Activated CD4-positive, alpha-beta memory T cell treated with anti-CD3 and anti-CD28 coated beads, Interleukin-2, amount 10 ng/mL, durations not matched to agents 7 days and 5 days (primary cell): ENCODE data around the gene ATL3. TPM values are rescaled to one million over a fixed set of nuclear protein-coding genes. Genes with fewer than 3 reads are reported as not detected.
"Not testable (repeated sequence)": the region's sequence is repeated elsewhere in the genome, so short reads cannot be mapped to it uniquely, and the experiment has no call there.

Experiments used
- CTCF ChIA-PET: fragments of 350-600 bp; sonication (Branson Sonifier 250); formaldehyde crosslinking; loops from one replicate; lab custom pipeline; 2021; ENCODE audit warnings: antibody characterized with exemption, inconsistent platforms; lab: Charles Lee
- POLR2A ChIA-PET: fragments of 350-600 bp; sonication (Branson Sonifier 250); formaldehyde crosslinking; loops from one replicate; lab custom pipeline; 2021; ENCODE audit warnings: antibody characterized with exemption; lab: Charles Lee
- DNase-seq: peaks from one replicate; pipeline ENCODE4 v3.0.0-alpha.2; 2020
- H3K27ac Mint-ChIP-seq: one replicate; pipeline ENCODE4 v1.8.0; 2021; ENCODE audit warnings: mild to moderate bottlenecking, mixed read lengths
- H3K27me3 Mint-ChIP-seq: one replicate; pipeline ENCODE4 v1.8.0; 2021; ENCODE audit warnings: mixed read lengths
- H3K36me3 Mint-ChIP-seq: one replicate; pipeline ENCODE4 v1.8.0; 2021; ENCODE audit warnings: low read depth, mixed read lengths
- H3K4me1 Mint-ChIP-seq: one replicate; pipeline ENCODE4 v1.8.0; 2021; ENCODE audit warnings: mixed read lengths
- H3K4me3 Mint-ChIP-seq: one replicate; pipeline ENCODE4 v1.8.0; 2021; ENCODE audit warnings: mild to moderate bottlenecking, mixed read lengths
- H3K9me3 Mint-ChIP-seq: one replicate; pipeline ENCODE4 v1.8.0; 2021; ENCODE audit warnings: mixed read lengths
- total RNA-seq, 2 experiments: library from RNA; stranded (reverse); gene quantifications; one replicate each; pipeline ENCODE4 v1.2.3, GENCODE V29; 2021

Gene ATL3
- total RNA-seq, 2 experiments from 2014 or later: 33.0 to 33.2 TPM

- H3K9me3 Mint-ChIP-seq: no peaks in the 10 kb centered on the region
- POLR2A ChIA-PET: interaction anchor here (1.0 kb wide), 1 partner anchor 10 kb away, joined by 3 read pairs; no protein-coding TSS in a partner anchor
- no peak for DNase-seq
- peaks cover 48% of the 10 kb centered on the region for H3K36me3 Mint-ChIP-seq
- CTCF ChIA-PET: interaction anchor here (0.7 to 6.1 kb wide), 16 partner anchors 10 to 306 kb away, joined by 3 to 101 read pairs (median 5); partner anchors contain the start of genes ATL3, PLAAT4 and RTN3
- peaks cover 9% of the 10 kb centered on the region for H3K4me1 Mint-ChIP-seq
- H3K4me3 Mint-ChIP-seq: no peak overlapping the region
- H3K27me3 Mint-ChIP-seq: no peaks in the 10 kb centered on the region
- H3K27ac Mint-ChIP-seq: no peak overlapping the region
These were observed 31.9 kb downstream of the ATL3 start for GRCh38 chr11:63639199-63639832.

GRCh38 chr11:63638436-63638835 lies 32.7 kb downstream of the ATL3 start:
- ChIA-PET POLR2A (interaction anchor here (1.0 to 1.6 kb wide), 2 partner anchors 9 to 159 kb away, joined by 3 to 4 read pairs; no protein-coding TSS in a partner anchor), CTCF (interaction anchor here (0.7 to 6.1 kb wide), 19 partner anchors 9 to 307 kb away, joined by 3 to 101 read pairs (median 4); partner anchors contain the start of genes ATL3, PLAAT4 and RTN3)
- H3K4me1 Mint-ChIP-seq, H3K27ac Mint-ChIP-seq, H3K27me3 Mint-ChIP-seq, H3K9me3 Mint-ChIP-seq, H3K4me3 Mint-ChIP-seq, DNase-seq: not testable (repeated sequence)
- peaks cover 43% of the 10 kb centered on the region for H3K36me3 Mint-ChIP-seq

- no peak overlapping the region for H3K27ac Mint-ChIP-seq
- no peaks in the 10 kb centered on the region for H3K27me3 Mint-ChIP-seq
- ChIA-PET POLR2A (interaction anchor here (0.7 to 1.2 kb wide), 3 partner anchors 46 to 157 kb away, joined by 3 to 8 read pairs (median 3); partner anchors contain the start of genes PLAAT4 and RTN3), CTCF (interaction anchor here (0.7 to 6.1 kb wide), 7 partner anchors 8 to 157 kb away, joined by 3 to 101 read pairs (median 3); partner anchors contain the start of gene PLAAT4)
- H3K4me1 Mint-ChIP-seq: peaks cover 17% of the 10 kb centered on the region
- H3K4me3 Mint-ChIP-seq: no peak overlapping the region
- peak; percentile 72 for DNase-seq
- H3K9me3 Mint-ChIP-seq: no peaks in the 10 kb centered on the region
- peaks cover 40% of the 10 kb centered on the region for H3K36me3 Mint-ChIP-seq
These were observed 35.3 kb downstream of the ATL3 start for GRCh38 chr11:63635762-63636465.

GRCh38 chr11:63629426-63629825 lies 41.8 kb downstream of the ATL3 start:
- Mint-ChIP-seq H3K4me3 (no peak overlapping the region), H3K36me3 (peaks cover 42% of the 10 kb centered on the region), H3K27ac (no peak overlapping the region), H3K4me1 (peaks cover 14% of the 10 kb centered on the region), H3K9me3 (no peaks in the 10 kb centered on the region), H3K27me3 (no peaks in the 10 kb centered on the region)
- POLR2A ChIA-PET: interaction anchor here (1.2 to 1.8 kb wide), 3 partner anchors 9 to 152 kb away, joined by 3 to 9 read pairs (median 4); partner anchors contain the start of gene PLAAT4
- CTCF ChIA-PET: interaction anchor here (0.8 to 3.0 kb wide), 2 partner anchors 10 to 149 kb away, joined by 9 to 10 read pairs; no protein-coding TSS in a partner anchor
- no peak for DNase-seq

- DNase-seq: no peak
- POLR2A ChIA-PET: interaction anchor here (1.3 kb wide), 1 partner anchor 87 kb away, joined by 4 read pairs; the partner anchor contains the start of gene PLAAT4
- Mint-ChIP-seq H3K9me3 (no peaks in the 10 kb centered on the region), H3K4me3 (no peak overlapping the region), H3K27me3 (no peaks in the 10 kb centered on the region), H3K4me1 (peaks cover 6% of the 10 kb centered on the region), H3K36me3 (peaks cover 3% of the 10 kb centered on the region), H3K27ac (no peak overlapping the region)
- CTCF ChIA-PET: interaction anchor here (1.3 kb wide), 1 partner anchor 46 kb away, joined by 4 read pairs; no protein-coding TSS in a partner anchor
These were observed 47.5 kb downstream of the ATL3 start for GRCh38 chr11:63623513-63624140.

- CTCF ChIA-PET: interaction anchor here (0.6 to 1.1 kb wide), 2 partner anchors 144 to 306 kb away, joined by 3 to 5 read pairs; no protein-coding TSS in a partner anchor
- DNase-seq: no peak
- no peak overlapping the region for H3K4me3 Mint-ChIP-seq
- H3K9me3 Mint-ChIP-seq: no peaks in the 10 kb centered on the region
- POLR2A ChIA-PET: interaction anchor here (1.4 kb wide), 1 partner anchor 48 kb away, joined by 3 read pairs; the partner anchor contains the start of gene ATL3
- H3K27me3 Mint-ChIP-seq: no peaks in the 10 kb centered on the region
- no peaks in the 10 kb centered on the region for H3K36me3 Mint-ChIP-seq
- H3K27ac Mint-ChIP-seq: no peak overlapping the region
- peaks cover 6% of the 10 kb centered on the region for H3K4me1 Mint-ChIP-seq
These were observed 48.9 kb downstream of the ATL3 start for GRCh38 chr11:63622323-63622722.

GRCh38 chr11:63621071-63621470 lies 50.1 kb downstream of the ATL3 start:
- ChIA-PET CTCF (interaction anchor here (1.6 kb wide), 1 partner anchor 18 kb away, joined by 4 read pairs; no protein-coding TSS in a partner anchor), POLR2A (no interaction called here)
- H3K27ac Mint-ChIP-seq: no peak overlapping the region

GRCh38 chr11:63619967-63620366 lies 51.2 kb downstream of the ATL3 start:
- Mint-ChIP-seq H3K36me3 (no peaks in the 10 kb centered on the region), H3K9me3 (no peaks in the 10 kb centered on the region), H3K4me3 (no peak overlapping the region), H3K27me3 (no peaks in the 10 kb centered on the region), H3K27ac (no peak overlapping the region), H3K4me1 (peaks cover 6% of the 10 kb centered on the region)
- ChIA-PET CTCF (interaction anchor here (0.5 to 1.6 kb wide), 3 partner anchors 18 to 42 kb away, joined by 3 to 4 read pairs (median 3); no protein-coding TSS in a partner anchor), POLR2A (interaction anchor here (0.7 kb wide), 1 partner anchor 385 kb away, joined by 3 read pairs; no protein-coding TSS in a partner anchor)
- DNase-seq: no peak

More at GRCh38 chr11:63621071-63621470, 50.1 kb downstream of the ATL3 start:
- Mint-ChIP-seq H3K27me3 (no peaks in the 10 kb centered on the region), H3K4me1 (peaks cover 6% of the 10 kb centered on the region), H3K9me3 (no peaks in the 10 kb centered on the region), H3K36me3 (no peaks in the 10 kb centered on the region), H3K4me3 (no peak overlapping the region)
- DNase-seq: no peak

- CTCF ChIA-PET, H3K27me3 Mint-ChIP-seq, H3K9me3 Mint-ChIP-seq, H3K36me3 Mint-ChIP-seq, POLR2A ChIA-PET, DNase-seq, H3K27ac Mint-ChIP-seq, H3K4me3 Mint-ChIP-seq: not testable (repeated sequence)
- peaks cover 19% of the 10 kb centered on the region for H3K4me1 Mint-ChIP-seq
These were observed 53.5 kb downstream of the ATL3 start for GRCh38 chr11:63617686-63618085.

- ChIA-PET POLR2A (no interaction called here), CTCF (no interaction called here)
- H3K36me3 Mint-ChIP-seq: no peaks in the 10 kb centered on the region
- H3K4me3 Mint-ChIP-seq: no peak overlapping the region
- H3K27me3 Mint-ChIP-seq: peaks cover 5% of the 10 kb centered on the region
- DNase-seq: no peak
- no peaks in the 10 kb centered on the region for H3K9me3 Mint-ChIP-seq
- H3K4me1 Mint-ChIP-seq: peaks cover 19% of the 10 kb centered on the region
- no peak overlapping the region for H3K27ac Mint-ChIP-seq
These were observed 54.2 kb downstream of the ATL3 start for GRCh38 chr11:63616953-63617352.

- Mint-ChIP-seq H3K27me3 (peaks cover 5% of the 10 kb centered on the region), H3K4me1 (peaks cover 24% of the 10 kb centered on the region), H3K9me3 (no peaks in the 10 kb centered on the region), H3K4me3 (peak within 1 kb of the TSS; percentile 78), H3K27ac (no peak within 1 kb of the TSS), H3K36me3 (no peaks in the 10 kb centered on the region)
- ChIA-PET CTCF (no interaction called here), POLR2A (interaction anchor here (1.1 to 1.4 kb wide), 2 partner anchors 77 to 123 kb away, joined by 3 to 6 read pairs; partner anchors contain the start of genes PLAAT4 and PLAAT5)
- DNase-seq: peak; percentile 44
These were observed 57.0 kb downstream of the ATL3 start, which contains the start of gene PLAAT3 for GRCh38 chr11:63614136-63614671. Gene PLAAT3, minus strand, starts transcription at chr11:63614433. Its CDS starts 419 bp downstream, at chr11:63614014.
